A549 (cell line): Measurements from ENCODE around the gene MAP10. TPM values are rescaled to one million over a fixed set of nuclear protein-coding genes. Genes with fewer than 3 reads are reported as not detected.

Source experiments
- ATAC-seq, 2 experiments: fragments of 200-7000 bp in 1 of 2; fragments of >200 bp in 1 of 2; cut with Nextera tagmentation in 1 of 2; cut with Tn5 transposase in 1 of 2; 3 replicates each; pipeline versions ENCODE4 v1.8.0 to v1.9.1; 2018 to 2020; ENCODE audit warnings: mild to moderate bottlenecking in 1 of 2, moderate library complexity in 1 of 2
- CTCF ChIA-PET: fragments of 300-600 bp; sonication (Branson Sonifier 250); formaldehyde crosslinking; extraction: SDS; loops from one replicate; lab custom pipeline; 2021; ENCODE audit warnings: antibody characterized with exemption, inconsistent platforms; lab: Yijun Ruan, JAX
- POLR2A ChIA-PET: fragments of 350-600 bp; formaldehyde crosslinking; extraction: SDS; loops from one replicate; lab custom pipeline; 2021; ENCODE audit warnings: antibody characterized with exemption, inconsistent platforms; lab: Yijun Ruan, JAX
- DNase-seq, 2 experiments: peaks; one replicate each; pipeline versions ENCODE4 v3.0.0 to v3.0.0-alpha.2; 2011 to 2016; ENCODE audit warnings: low read depth in 1 of 2, low spot score in 1 of 2
- FAIRE-seq: peaks from 2 replicates; lab custom pipeline; 2011; peaks lifted over from hg19 to GRCh38; lab: Jason Lieb, UNC
- H3K27ac ChIP-seq, 2 experiments: fragments of >200 bp; sonication (Bioruptor Twin); formaldehyde crosslinking; 3 replicates each; pipeline ENCODE4 v1.5.1; 2016 to 2017
- H3K4me1 ChIP-seq: fragments of >200 bp; sonication (Bioruptor Twin); formaldehyde crosslinking; 3 replicates; pipeline ENCODE4 v1.6.1; 2016
- H3K4me2 ChIP-seq: fragments of >200 bp; sonication (Bioruptor Twin); formaldehyde crosslinking; 3 replicates; pipeline ENCODE4 v1.6.1; 2016
- H3K4me3 ChIP-seq: fragments of >200 bp; sonication (Bioruptor Twin); formaldehyde crosslinking; 3 replicates; pipeline ENCODE4 v1.5.1; 2016
- H3K9me3 ChIP-seq: fragments of >200 bp; sonication (Bioruptor Twin); formaldehyde crosslinking; 3 replicates; pipeline ENCODE4 v1.6.1; 2016
- CBX2 ChIP-seq: fragments of 200-600 bp; sonication (generic); IDR thresholded peaks from 2 replicates; pipeline ENCODE4 v1.6.1; 2016; ENCODE audit warnings: low read depth, mild to moderate bottlenecking, borderline replicate concordance
- CBX8 ChIP-seq: fragments of 200-600 bp; sonication (generic); IDR thresholded peaks from 2 replicates; pipeline ENCODE4 v1.6.1; 2016
- CHD4 ChIP-seq: fragments of 200-600 bp; sonication (generic); IDR thresholded peaks from 2 replicates; pipeline ENCODE4 v1.6.1; 2016; ENCODE audit warnings: antibody characterized with exemption, mild to moderate bottlenecking, borderline replicate concordance
- EHF ChIP-seq: fragments of 250-450 bp; sonication (Bioruptor Pico); IDR thresholded peaks from 2 replicates; pipeline ENCODE4 v1.5.0; 2020; ENCODE audit warnings: mild to moderate bottlenecking
- EP300 ChIP-seq, 2 experiments: fragments of >200 bp; sonication (Bioruptor Twin); formaldehyde crosslinking; IDR thresholded peaks; 2 replicates in 1 of 2; 3 replicates in 1 of 2; pipeline ENCODE4 v1.6.1; 2016 to 2017
- ESRRA ChIP-seq: fragments of 150-350 bp; IDR thresholded peaks from 2 replicates; pipeline ENCODE4 v1.6.1; 2014; ENCODE audit warnings: mild to moderate bottlenecking, low read length, borderline replicate concordance
- GATA3 ChIP-seq: IDR thresholded peaks from 2 replicates; pipeline ENCODE4 v1.6.1; 2012; ENCODE audit warnings: borderline replicate concordance
- HES2 ChIP-seq: fragments of >200 bp; sonication (Bioruptor Twin); formaldehyde crosslinking; IDR thresholded peaks from 2 replicates; pipeline ENCODE4 v1.6.1; 2016
- HEYL ChIP-seq: fragments of 250-450 bp; sonication (Bioruptor Pico); IDR thresholded peaks from 2 replicates; pipeline ENCODE4 v1.8.0; 2021; ENCODE audit warnings: mild to moderate bottlenecking, moderate library complexity
- HOXA7 ChIP-seq: fragments of 250-450 bp; sonication (Bioruptor Pico); IDR thresholded peaks from 2 replicates; pipeline ENCODE4 v1.5.0; 2020; ENCODE audit warnings: mild to moderate bottlenecking, moderate library complexity
- HOXB5 ChIP-seq: fragments of 250-450 bp; sonication (Bioruptor Pico); IDR thresholded peaks from 2 replicates; pipeline ENCODE4 v1.5.0; 2020; ENCODE audit warnings: mild to moderate bottlenecking, moderate library complexity
- JUNB ChIP-seq: fragments of >200 bp; sonication (Bioruptor Twin); formaldehyde crosslinking; IDR thresholded peaks from 2 replicates; pipeline ENCODE4 v1.6.1; 2016
- KDM5A ChIP-seq: fragments of 200-600 bp; sonication (generic); IDR thresholded peaks from 2 replicates; pipeline ENCODE4 v1.6.1; 2016; ENCODE audit warnings: antibody characterized with exemption, mild to moderate bottlenecking
- MAFK ChIP-seq: fragments of 450-650 bp; IDR thresholded peaks from 2 replicates; pipeline ENCODE4 v1.6.1; 2014; ENCODE audit not compliant: partially characterized antibody
- MAX ChIP-seq: IDR thresholded peaks from 2 replicates; pipeline ENCODE4 v1.6.1; 2012
- NFE2L2 ChIP-seq: fragments of 150-350 bp; conservative IDR thresholded peaks from 2 replicates; pipeline ENCODE4 v1.6.1; 2014; ENCODE audit warnings: low read length
- NR3C1 ChIP-seq: fragments of >200 bp; sonication (Bioruptor Twin); formaldehyde crosslinking; IDR thresholded peaks from 3 replicates; pipeline ENCODE4 v1.6.1; 2017
- PBX3 ChIP-seq: IDR thresholded peaks from 2 replicates; pipeline ENCODE4 v1.6.1; 2012
- PHF8 ChIP-seq: fragments of 200-600 bp; sonication (generic); IDR thresholded peaks from 2 replicates; pipeline ENCODE4 v1.6.1; 2016; ENCODE audit warnings: low read depth, mild to moderate bottlenecking, antibody characterized with exemption, moderate library complexity, borderline replicate concordance
- POLR2A ChIP-seq: IDR thresholded peaks from 2 replicates; pipeline ENCODE4 v1.6.1; 2012; ENCODE audit warnings: mild to moderate bottlenecking, low read length
- RCOR1 ChIP-seq: fragments of 150-350 bp; IDR thresholded peaks from 2 replicates; pipeline ENCODE4 v1.6.1; 2014; ENCODE audit warnings: antibody characterized with exemption, low read length, low read depth
- RFX5 ChIP-seq: fragments of 450-650 bp; IDR thresholded peaks from 2 replicates; pipeline ENCODE4 v1.7.1; 2014; ENCODE audit warnings: antibody characterized with exemption, mild to moderate bottlenecking, moderate library complexity
- SMC3 ChIP-seq: fragments of >200 bp; sonication (Bioruptor Twin); formaldehyde crosslinking; IDR thresholded peaks from 3 replicates; pipeline ENCODE4 v1.6.1; 2018; ENCODE audit warnings: inconsistent platforms
- TFCP2L1 ChIP-seq: fragments of 250-450 bp; sonication (Bioruptor Pico); IDR thresholded peaks from 2 replicates; pipeline ENCODE4 v1.5.0; 2021; ENCODE audit warnings: mild to moderate bottlenecking
- ZC3H11A ChIP-seq: fragments of 450-650 bp; IDR thresholded peaks from 2 replicates; pipeline ENCODE4 v1.6.1; 2014; ENCODE audit warnings: antibody characterized with exemption, mild to moderate bottlenecking
- ZNF302 ChIP-seq: fragments of 250-450 bp; sonication (Bioruptor Pico); IDR thresholded peaks from 2 replicates; pipeline ENCODE4 v1.9.0; 2021; ENCODE audit warnings: inconsistent platforms, mild to moderate bottlenecking, moderate library complexity
- ZSCAN20 ChIP-seq: fragments of 250-450 bp; sonication (Bioruptor Pico); IDR thresholded peaks from 2 replicates; pipeline ENCODE4 v1.8.0; 2022; ENCODE audit warnings: mild to moderate bottlenecking, moderate library complexity
- WGBS: methylation state at CpG from one replicate; pipeline ENCODE4 v1.1.6; 2017; ENCODE audit errors: missing lambda C conversion rate; 5-methylcytosine and 5-hydroxymethylcytosine counted together
- polyA plus RNA-seq, 4 experiments: library from polyadenylated mRNA; depleted of rRNA in 3 of 4; stranded (reverse); fragments of >200 nt; fragmentation: RNase III in 1 of 4; extraction: RNeasy Plus Mini Kit Qiagen cat#74134 plus additional on column Dnase treatment in 1 of 4; gene quantifications; 2 replicates in 3 of 4; 3 replicates in 1 of 4; pipeline ENCODE4 v1.2.3, GENCODE V29; 2011 to 2017
- TF ChIP-seq, protein P1 (sequence below): fragments of 450-650 bp; IDR thresholded peaks from 2 replicates; pipeline ENCODE4 v1.6.1; 2014; ENCODE audit warnings: antibody characterized with exemption

The MAP10 gene
- polyA plus RNA-seq, 2 of the 4 experiments (the other 2 are of a cell fraction) = 2.1 to 2.4 TPM

GRCh38 chr1:232806186-232806510 is 932 bp downstream of the MAP10 start:
- Histone ChIP-seq H3K9me3 (peaks cover 6% of the 10 kb centered on the region; the same call in 2 of the 3 replicates), H3K4me2 (peak overlapping the region; percentile 69), H3K4me3 (peak overlapping the region; percentile 58), H3K27ac (peak overlapping the region; percentile 82 to 91; a peak in 4 of 6 replicates), H3K4me1 (peaks cover 9% of the 10 kb centered on the region; the same call in 1 of the 3 replicates)
- CTCF ChIA-PET = no interaction called here
- no peak for TF ChIP-seq TFCP2L1
- no peak for TF ChIP-seq HEYL (CRISPR knock-in tag)
- no peak for TF ChIP-seq RFX5
- no peak for TF ChIP-seq EP300 (IDR thresholded peaks at IDR 0.05)
- TF ChIP-seq CBX2 = no peak
- TF ChIP-seq, protein P1, sequence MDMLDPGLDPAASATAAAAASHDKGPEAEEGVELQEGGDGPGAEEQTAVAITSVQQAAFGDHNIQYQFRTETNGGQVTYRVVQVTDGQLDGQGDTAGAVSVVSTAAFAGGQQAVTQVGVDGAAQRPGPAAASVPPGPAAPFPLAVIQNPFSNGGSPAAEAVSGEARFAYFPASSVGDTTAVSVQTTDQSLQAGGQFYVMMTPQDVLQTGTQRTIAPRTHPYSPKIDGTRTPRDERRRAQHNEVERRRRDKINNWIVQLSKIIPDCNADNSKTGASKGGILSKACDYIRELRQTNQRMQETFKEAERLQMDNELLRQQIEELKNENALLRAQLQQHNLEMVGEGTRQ = no peak
- TF ChIP-seq, all 56 proteins: peak for 0
- ATAC-seq = no peak
- 90% methylated on average over 3 of the region's 3 CpGs for WGBS
- FAIRE-seq = no peak
- no peak for DNase-seq
- POLR2A ChIA-PET = no interaction called here

DNA sequence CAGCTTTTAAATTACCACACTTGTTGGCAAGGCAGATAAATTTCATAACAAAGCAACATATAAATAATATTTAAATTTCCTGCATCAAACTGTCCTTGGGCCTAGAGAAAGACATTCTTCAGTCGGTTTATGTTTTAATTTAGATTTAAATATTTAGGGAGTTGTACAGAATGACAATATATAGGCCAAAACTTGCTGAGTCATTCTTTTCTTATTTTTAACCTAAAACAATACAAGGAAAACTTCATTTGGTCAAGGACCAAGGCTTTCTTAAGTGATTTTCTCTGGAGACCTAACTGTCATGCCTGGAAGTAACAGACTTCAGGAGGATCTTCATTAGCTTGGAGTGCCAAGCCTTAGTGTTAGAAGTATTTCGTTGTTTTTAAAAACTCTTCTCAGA is 5.6 kb downstream of the MAP10 start:
- ChIA-PET CTCF (no interaction called here), POLR2A (no interaction called here)
- Histone ChIP-seq H3K9me3 (peaks cover 2% of the 10 kb centered on the region; the same call in 1 of the 3 replicates), H3K4me1 (peaks cover 4% of the 10 kb centered on the region; the same call in 1 of the 3 replicates), H3K4me2 (no peak overlapping the region), H3K4me3 (no peak overlapping the region), H3K27ac (no peak overlapping the region)
- DNase-seq (no peak), ATAC-seq (no peak), FAIRE-seq (no peak)
- 77% methylated on average over 2 of the region's 2 CpGs for WGBS
- TF ChIP-seq KDM5A = no peak
- TF ChIP-seq MAFK = peak; percentile 96
- peak; percentile 94 for TF ChIP-seq NFE2L2

DNA sequence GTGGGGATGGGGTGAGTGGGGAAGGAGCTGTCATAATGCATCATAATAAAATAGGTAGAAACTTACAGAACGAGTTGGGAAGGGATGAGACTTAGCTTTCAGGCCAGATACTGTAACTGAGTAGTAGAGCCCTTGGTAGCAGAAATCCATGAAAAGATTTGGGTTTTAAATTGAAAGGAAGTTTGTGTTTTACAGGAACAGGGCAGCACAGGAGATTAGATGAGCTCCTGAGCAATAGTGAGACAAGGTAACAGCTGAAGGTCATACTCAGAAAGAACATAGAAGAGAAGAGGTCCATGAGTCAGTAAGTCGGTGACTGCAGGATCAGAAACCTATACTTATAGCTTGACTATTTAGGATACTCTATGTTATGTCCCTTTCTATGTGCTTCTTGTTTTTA is 7.3 kb downstream of the MAP10 start:
- FAIRE-seq (no peak), ATAC-seq (no peak)
- CTCF ChIA-PET = no interaction called here

GRCh38 chr1:232813097-232813496 is 7.9 kb downstream of the MAP10 start:
- Histone ChIP-seq H3K4me1 (peaks cover 4% of the 10 kb centered on the region; the same call in 1 of the 3 replicates), H3K4me3 (no peak overlapping the region), H3K9me3 (no peaks in the 10 kb centered on the region), H3K4me2 (no peak overlapping the region), H3K27ac (no peak overlapping the region)
- 90% methylated on average over 4 of the region's 4 CpGs for WGBS
- DNase-seq (no peak), ATAC-seq (no peak), FAIRE-seq (no peak)
- TF ChIP-seq POLR2A (no peak), HOXB5 (CRISPR knock-in tag) (no peak), JUNB (no peak), KDM5A (no peak), CBX8 (no peak), MAX (no peak), HES2 (no peak), SMC3 (no peak), CHD4 (no peak), ZC3H11A (no peak), PBX3 (no peak)
- POLR2A ChIA-PET = no interaction called here
- CTCF ChIA-PET = no interaction called here

More for the DNA sequence above, 7.3 kb downstream of the MAP10 start:
- TF ChIP-seq POLR2A (no peak), ZNF302 (CRISPR knock-in tag) (no peak), ESRRA (no peak), NFE2L2 (no peak), NR3C1 (no peak), EHF (CRISPR knock-in tag) (no peak), GATA3 (no peak), ZSCAN20 (CRISPR knock-in tag) (no peak), PHF8 (no peak), KDM5A (no peak), HOXA7 (CRISPR knock-in tag) (no peak), RCOR1 (no peak)
- Histone ChIP-seq H3K4me2 (no peak overlapping the region), H3K4me1 (peaks cover 4% of the 10 kb centered on the region; the same call in 1 of the 3 replicates), H3K9me3 (no peaks in the 10 kb centered on the region), H3K27ac (no peak overlapping the region), H3K4me3 (no peak overlapping the region)
- no peak for DNase-seq
- 61% methylated on average over 2 of the region's 2 CpGs for WGBS
- POLR2A ChIA-PET = no interaction called here
